ENCODE data around the gene PSMG3.

DNA sequence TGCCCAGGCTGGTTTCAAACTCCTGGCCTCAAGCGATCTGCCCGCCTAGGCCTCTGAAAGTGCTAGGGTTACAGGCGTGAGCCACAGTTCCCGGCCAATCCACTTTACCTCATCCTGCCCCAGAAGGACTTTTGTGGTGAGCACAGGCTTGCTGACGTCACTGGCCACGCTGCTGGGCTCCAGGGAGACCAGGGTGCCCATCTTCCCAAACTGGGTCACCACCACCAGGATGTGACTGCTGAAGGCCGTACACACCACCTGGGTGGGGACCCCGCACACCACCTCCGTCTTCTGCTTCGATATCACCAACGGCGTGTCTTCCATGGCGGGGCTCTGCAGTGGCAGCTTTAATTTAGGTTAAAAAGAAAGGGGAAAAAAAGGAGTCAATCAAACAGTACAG lies 816 bp downstream of the PSMG3 start:
- TF ChIP-seq, protein P1, sequence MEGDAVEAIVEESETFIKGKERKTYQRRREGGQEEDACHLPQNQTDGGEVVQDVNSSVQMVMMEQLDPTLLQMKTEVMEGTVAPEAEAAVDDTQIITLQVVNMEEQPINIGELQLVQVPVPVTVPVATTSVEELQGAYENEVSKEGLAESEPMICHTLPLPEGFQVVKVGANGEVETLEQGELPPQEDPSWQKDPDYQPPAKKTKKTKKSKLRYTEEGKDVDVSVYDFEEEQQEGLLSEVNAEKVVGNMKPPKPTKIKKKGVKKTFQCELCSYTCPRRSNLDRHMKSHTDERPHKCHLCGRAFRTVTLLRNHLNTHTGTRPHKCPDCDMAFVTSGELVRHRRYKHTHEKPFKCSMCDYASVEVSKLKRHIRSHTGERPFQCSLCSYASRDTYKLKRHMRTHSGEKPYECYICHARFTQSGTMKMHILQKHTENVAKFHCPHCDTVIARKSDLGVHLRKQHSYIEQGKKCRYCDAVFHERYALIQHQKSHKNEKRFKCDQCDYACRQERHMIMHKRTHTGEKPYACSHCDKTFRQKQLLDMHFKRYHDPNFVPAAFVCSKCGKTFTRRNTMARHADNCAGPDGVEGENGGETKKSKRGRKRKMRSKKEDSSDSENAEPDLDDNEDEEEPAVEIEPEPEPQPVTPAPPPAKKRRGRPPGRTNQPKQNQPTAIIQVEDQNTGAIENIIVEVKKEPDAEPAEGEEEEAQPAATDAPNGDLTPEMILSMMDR (IDR thresholded peaks at IDR 0.05 in 4 of 5, conservative IDR thresholded peaks at IDR 0.05 in 1 of 5) = no peak
- TF ChIP-seq POLR2A (IDR thresholded peaks at IDR 0.05) = no peak

All from gastrocnemius medialis (tissue), 4 donors.